IPS DF 4.7 (cell line): ENCODE data around the gene GPR156.

Experiments used
- DNase-seq: peaks from one replicate; pipeline ENCODE4 v3.0.0-alpha.2; 2013; ENCODE audit warnings: low spot score; ENCODE audit errors: extremely low read depth

Gene GPR156

GRCh38 chr3:120125992-120126391 lies 159.0 kb downstream of the GPR156 start:
- DNase-seq: no peak

GRCh38 chr3:120119846-120120510 lies 165.0 kb downstream of the GPR156 start:
- no peak for DNase-seq
